ENCODE data around the gene CFAP46. TPM values are rescaled to one million over a fixed set of nuclear protein-coding genes. Genes with fewer than 3 reads are reported as not detected.

CFAP46 gene
- total RNA-seq, 1 experiment from 2014 or later: 3.3 TPM

DNA sequence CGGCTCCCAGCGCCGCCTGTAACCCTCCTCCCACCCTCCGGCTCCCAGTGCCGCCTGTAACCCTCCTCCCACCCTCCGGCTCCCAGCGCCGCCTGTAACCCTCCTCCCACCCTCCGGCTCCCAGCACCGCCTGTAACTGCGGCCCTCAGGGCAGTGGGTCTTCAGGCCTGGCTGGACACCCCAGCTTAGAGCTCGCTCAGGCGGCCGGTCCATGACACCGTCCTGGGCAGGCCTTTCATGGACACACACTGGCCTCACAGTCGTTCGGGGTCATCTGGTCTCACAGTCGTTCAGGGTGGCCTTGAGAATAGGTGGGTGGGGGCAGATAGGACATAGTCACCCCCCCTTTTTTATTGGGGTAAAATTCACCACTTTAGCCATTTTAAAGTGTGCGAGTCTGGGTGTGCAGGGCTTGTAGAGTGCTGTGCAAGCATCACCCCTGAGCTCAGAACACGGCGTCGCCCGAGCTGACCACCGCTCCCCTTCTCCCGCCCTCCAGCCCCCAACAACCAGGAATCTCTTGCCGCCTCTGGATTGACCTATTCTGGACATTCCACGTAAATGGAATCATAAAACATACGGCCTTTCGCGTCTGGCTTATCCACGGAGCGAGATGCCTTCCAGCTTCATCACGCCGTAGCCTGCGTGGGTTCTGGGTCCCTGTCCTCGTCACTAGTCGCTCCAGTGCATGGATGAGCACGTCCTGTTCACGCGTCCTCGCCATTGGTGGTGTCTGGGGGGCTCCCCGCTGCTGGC is 41.1 kb upstream of the CFAP46 start:
- POLR2A ChIA-PET: interaction anchor here (0.6 kb wide), 1 partner anchor 274 kb away, joined by 4 read pairs; no protein-coding TSS in a partner anchor
- Mint-ChIP-seq H3K27ac (no peak overlapping the region), H3K36me3 (no peaks in the 10 kb centered on the region), H3K27me3 (ENCODE audit: low read depth) (no peaks in the 10 kb centered on the region), H3K4me3 (no peak overlapping the region), H3K4me1 (peaks cover 3% of the 10 kb centered on the region), H3K9me3 (no peaks in the 10 kb centered on the region)
- ATAC-seq (no peak), DNase-seq (ENCODE audit: low spot score) (no peak)
- CTCF ChIA-PET: interaction anchor here (0.6 to 1.4 kb wide), 2 partner anchors 45 kb away, joined by 3 to 4 read pairs; no protein-coding TSS in a partner anchor
- TF ChIP-seq, protein P1, sequence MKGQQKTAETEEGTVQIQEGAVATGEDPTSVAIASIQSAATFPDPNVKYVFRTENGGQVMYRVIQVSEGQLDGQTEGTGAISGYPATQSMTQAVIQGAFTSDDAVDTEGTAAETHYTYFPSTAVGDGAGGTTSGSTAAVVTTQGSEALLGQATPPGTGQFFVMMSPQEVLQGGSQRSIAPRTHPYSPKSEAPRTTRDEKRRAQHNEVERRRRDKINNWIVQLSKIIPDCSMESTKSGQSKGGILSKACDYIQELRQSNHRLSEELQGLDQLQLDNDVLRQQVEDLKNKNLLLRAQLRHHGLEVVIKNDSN (CRISPR knock-in tag; IDR thresholded peaks at IDR 0.05): no peak
- TF ChIP-seq KAT7 (CRISPR knock-in tag; IDR thresholded peaks at IDR 0.05; ENCODE audit: borderline replicate concordance) (no peak), OVOL2 (CRISPR knock-in tag; IDR thresholded peaks at IDR 0.05; ENCODE audit: borderline replicate concordance) (no peak), ZNF317 (CRISPR knock-in tag; IDR thresholded peaks at IDR 0.05; ENCODE audit: borderline replicate concordance, low read depth) (no peak)
- TF ChIP-seq, protein P2, sequence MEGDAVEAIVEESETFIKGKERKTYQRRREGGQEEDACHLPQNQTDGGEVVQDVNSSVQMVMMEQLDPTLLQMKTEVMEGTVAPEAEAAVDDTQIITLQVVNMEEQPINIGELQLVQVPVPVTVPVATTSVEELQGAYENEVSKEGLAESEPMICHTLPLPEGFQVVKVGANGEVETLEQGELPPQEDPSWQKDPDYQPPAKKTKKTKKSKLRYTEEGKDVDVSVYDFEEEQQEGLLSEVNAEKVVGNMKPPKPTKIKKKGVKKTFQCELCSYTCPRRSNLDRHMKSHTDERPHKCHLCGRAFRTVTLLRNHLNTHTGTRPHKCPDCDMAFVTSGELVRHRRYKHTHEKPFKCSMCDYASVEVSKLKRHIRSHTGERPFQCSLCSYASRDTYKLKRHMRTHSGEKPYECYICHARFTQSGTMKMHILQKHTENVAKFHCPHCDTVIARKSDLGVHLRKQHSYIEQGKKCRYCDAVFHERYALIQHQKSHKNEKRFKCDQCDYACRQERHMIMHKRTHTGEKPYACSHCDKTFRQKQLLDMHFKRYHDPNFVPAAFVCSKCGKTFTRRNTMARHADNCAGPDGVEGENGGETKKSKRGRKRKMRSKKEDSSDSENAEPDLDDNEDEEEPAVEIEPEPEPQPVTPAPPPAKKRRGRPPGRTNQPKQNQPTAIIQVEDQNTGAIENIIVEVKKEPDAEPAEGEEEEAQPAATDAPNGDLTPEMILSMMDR (IDR thresholded peaks at IDR 0.05): no peak
- TF ChIP-seq, protein P3, sequence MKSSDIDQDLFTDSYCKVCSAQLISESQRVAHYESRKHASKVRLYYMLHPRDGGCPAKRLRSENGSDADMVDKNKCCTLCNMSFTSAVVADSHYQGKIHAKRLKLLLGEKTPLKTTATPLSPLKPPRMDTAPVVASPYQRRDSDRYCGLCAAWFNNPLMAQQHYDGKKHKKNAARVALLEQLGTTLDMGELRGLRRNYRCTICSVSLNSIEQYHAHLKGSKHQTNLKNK (CRISPR knock-in tag; IDR thresholded peaks at IDR 0.05): no peak

DNA sequence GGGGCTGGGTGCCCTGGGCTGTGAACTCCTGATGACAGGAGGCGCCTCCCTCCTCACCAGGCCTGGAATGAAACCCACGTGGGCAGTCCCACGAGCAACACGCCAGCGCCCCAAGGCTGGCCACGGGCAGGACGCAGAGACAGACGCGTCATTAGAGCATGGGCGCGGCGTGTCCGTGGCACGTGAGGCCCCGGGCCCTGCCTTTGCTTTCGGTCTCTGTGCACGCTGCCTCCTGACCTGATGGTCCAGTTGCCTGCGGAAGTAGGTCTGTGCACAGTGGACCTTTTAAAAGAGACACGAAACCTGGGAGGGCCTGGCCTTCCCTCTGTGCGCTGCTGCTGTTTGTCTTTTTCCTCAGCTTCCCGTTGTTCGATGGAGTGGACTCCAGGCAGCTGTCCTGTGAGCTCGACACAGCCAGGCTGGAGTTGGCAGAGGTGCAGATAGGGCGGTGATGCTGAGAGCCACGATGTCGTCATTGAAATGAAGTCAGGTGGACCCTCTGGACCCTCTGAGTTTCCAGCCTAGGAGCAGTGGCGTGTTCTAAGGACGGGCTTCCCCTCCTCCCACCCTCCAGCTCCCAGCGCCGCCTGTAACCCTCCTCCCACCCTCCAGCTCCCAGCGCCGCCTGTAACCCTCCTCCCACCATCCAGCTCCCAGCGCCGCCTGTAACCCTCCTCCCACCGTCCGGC is 40.1 kb upstream of the CFAP46 start:
- no peaks in the 10 kb centered on the region for H3K9me3 Mint-ChIP-seq
- ChIA-PET POLR2A (no interaction called here), CTCF (interaction anchor here (0.6 kb wide), 1 partner anchor 44 kb away, joined by 4 read pairs; no protein-coding TSS in a partner anchor)
- DNase-seq (ENCODE audit: low spot score): no peak
- ATAC-seq: no peak
- peaks cover 3% of the 10 kb centered on the region for H3K4me1 Mint-ChIP-seq
- H3K27ac Mint-ChIP-seq: no peak overlapping the region
- H3K4me3 Mint-ChIP-seq: no peak overlapping the region
- H3K27me3 Mint-ChIP-seq (ENCODE audit: low read depth): no peaks in the 10 kb centered on the region
- no peaks in the 10 kb centered on the region for H3K36me3 Mint-ChIP-seq
- TF ChIP-seq, protein P4, sequence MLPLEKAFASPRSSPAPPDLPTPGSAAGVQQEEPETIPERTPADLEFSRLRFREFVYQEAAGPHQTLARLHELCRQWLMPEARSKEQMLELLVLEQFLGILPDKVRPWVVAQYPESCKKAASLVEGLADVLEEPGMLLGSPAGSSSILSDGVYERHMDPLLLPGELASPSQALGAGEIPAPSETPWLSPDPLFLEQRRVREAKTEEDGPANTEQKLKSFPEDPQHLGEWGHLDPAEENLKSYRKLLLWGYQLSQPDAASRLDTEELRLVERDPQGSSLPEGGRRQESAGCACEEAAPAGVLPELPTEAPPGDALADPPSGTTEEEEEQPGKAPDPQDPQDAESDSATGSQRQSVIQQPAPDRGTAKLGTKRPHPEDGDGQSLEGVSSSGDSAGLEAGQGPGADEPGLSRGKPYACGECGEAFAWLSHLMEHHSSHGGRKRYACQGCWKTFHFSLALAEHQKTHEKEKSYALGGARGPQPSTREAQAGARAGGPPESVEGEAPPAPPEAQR (CRISPR knock-in tag; IDR thresholded peaks at IDR 0.05): no peak
- no peak for TF ChIP-seq CBFB (CRISPR knock-in tag; IDR thresholded peaks at IDR 0.05; ENCODE audit: low read depth)
- TF ChIP-seq, protein P5, sequence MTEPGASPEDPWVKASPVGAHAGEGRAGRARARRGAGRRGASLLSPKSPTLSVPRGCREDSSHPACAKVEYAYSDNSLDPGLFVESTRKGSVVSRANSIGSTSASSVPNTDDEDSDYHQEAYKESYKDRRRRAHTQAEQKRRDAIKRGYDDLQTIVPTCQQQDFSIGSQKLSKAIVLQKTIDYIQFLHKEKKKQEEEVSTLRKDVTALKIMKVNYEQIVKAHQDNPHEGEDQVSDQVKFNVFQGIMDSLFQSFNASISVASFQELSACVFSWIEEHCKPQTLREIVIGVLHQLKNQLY (CRISPR knock-in tag; IDR thresholded peaks at IDR 0.05): no peak
- TF ChIP-seq, protein P6, sequence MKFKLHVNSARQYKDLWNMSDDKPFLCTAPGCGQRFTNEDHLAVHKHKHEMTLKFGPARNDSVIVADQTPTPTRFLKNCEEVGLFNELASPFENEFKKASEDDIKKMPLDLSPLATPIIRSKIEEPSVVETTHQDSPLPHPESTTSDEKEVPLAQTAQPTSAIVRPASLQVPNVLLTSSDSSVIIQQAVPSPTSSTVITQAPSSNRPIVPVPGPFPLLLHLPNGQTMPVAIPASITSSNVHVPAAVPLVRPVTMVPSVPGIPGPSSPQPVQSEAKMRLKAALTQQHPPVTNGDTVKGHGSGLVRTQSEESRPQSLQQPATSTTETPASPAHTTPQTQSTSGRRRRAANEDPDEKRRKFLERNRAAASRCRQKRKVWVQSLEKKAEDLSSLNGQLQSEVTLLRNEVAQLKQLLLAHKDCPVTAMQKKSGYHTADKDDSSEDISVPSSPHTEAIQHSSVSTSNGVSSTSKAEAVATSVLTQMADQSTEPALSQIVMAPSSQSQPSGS (CRISPR knock-in tag; IDR thresholded peaks at IDR 0.05; ENCODE audit: borderline replicate concordance, low read depth): no peak
- TF ChIP-seq, protein P7, sequence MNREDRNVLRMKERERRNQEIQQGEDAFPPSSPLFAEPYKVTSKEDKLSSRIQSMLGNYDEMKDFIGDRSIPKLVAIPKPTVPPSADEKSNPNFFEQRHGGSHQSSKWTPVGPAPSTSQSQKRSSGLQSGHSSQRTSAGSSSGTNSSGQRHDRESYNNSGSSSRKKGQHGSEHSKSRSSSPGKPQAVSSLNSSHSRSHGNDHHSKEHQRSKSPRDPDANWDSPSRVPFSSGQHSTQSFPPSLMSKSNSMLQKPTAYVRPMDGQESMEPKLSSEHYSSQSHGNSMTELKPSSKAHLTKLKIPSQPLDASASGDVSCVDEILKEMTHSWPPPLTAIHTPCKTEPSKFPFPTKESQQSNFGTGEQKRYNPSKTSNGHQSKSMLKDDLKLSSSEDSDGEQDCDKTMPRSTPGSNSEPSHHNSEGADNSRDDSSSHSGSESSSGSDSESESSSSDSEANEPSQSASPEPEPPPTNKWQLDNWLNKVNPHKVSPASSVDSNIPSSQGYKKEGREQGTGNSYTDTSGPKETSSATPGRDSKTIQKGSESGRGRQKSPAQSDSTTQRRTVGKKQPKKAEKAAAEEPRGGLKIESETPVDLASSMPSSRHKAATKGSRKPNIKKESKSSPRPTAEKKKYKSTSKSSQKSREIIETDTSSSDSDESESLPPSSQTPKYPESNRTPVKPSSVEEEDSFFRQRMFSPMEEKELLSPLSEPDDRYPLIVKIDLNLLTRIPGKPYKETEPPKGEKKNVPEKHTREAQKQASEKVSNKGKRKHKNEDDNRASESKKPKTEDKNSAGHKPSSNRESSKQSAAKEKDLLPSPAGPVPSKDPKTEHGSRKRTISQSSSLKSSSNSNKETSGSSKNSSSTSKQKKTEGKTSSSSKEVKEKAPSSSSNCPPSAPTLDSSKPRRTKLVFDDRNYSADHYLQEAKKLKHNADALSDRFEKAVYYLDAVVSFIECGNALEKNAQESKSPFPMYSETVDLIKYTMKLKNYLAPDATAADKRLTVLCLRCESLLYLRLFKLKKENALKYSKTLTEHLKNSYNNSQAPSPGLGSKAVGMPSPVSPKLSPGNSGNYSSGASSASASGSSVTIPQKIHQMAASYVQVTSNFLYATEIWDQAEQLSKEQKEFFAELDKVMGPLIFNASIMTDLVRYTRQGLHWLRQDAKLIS (CRISPR knock-in tag; IDR thresholded peaks at IDR 0.05; ENCODE audit: borderline replicate concordance): no peak
- no peak for TF ChIP-seq ETV6 (CRISPR knock-in tag; IDR thresholded peaks at IDR 0.05)
- TF ChIP-seq, protein P1 (CRISPR knock-in tag; IDR thresholded peaks at IDR 0.05): no peak
- TF ChIP-seq CREM (CRISPR knock-in tag; IDR thresholded peaks at IDR 0.05): no peak
- TF ChIP-seq FOXK1 (CRISPR knock-in tag; IDR thresholded peaks at IDR 0.05): no peak
- TF ChIP-seq, protein P8, sequence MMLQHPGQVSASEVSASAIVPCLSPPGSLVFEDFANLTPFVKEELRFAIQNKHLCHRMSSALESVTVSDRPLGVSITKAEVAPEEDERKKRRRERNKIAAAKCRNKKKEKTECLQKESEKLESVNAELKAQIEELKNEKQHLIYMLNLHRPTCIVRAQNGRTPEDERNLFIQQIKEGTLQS (CRISPR knock-in tag; conservative IDR thresholded peaks at IDR 0.05): no peak
- no peak for TF ChIP-seq SP1 (CRISPR knock-in tag; conservative IDR thresholded peaks at IDR 0.05)
- TF ChIP-seq, protein P9, sequence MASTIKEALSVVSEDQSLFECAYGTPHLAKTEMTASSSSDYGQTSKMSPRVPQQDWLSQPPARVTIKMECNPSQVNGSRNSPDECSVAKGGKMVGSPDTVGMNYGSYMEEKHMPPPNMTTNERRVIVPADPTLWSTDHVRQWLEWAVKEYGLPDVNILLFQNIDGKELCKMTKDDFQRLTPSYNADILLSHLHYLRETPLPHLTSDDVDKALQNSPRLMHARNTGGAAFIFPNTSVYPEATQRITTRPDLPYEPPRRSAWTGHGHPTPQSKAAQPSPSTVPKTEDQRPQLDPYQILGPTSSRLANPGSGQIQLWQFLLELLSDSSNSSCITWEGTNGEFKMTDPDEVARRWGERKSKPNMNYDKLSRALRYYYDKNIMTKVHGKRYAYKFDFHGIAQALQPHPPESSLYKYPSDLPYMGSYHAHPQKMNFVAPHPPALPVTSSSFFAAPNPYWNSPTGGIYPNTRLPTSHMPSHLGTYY (CRISPR knock-in tag; IDR thresholded peaks at IDR 0.05): no peak
- no peak for TF ChIP-seq MXD4 (CRISPR knock-in tag; IDR thresholded peaks at IDR 0.05; ENCODE audit: borderline replicate concordance)
- no peak for TF ChIP-seq TP53 (CRISPR knock-in tag; IDR thresholded peaks at IDR 0.05)
